Activated CD4-positive, alpha-beta T cell treated with anti-CD3 and anti-CD28 coated beads for 24 hours (primary cell): Measurements from ENCODE around the gene MAFB.

ENCODE experiments used
- DNase-seq, 2 donors: peaks; one replicate each; pipeline ENCODE4 v3.0.0-alpha.2; 2020; ENCODE audit warnings: low read depth in 2 of 2

MAFB gene

GRCh38 chr20:40703975-40704530 is 15.0 kb upstream of the MAFB start:
- no peak for DNase-seq

- no peak for DNase-seq
Observed at GRCh38 chr20:40702504-40702903, 13.5 kb upstream of the MAFB start.

GRCh38 chr20:40698744-40699143 is 9.7 kb upstream of the MAFB start:
- DNase-seq = no peak

- no peak for DNase-seq
Observed at GRCh38 chr20:40698281-40698680, 9.2 kb upstream of the MAFB start.

GRCh38 chr20:40697541-40697940 is 8.5 kb upstream of the MAFB start:
- DNase-seq = no peak

GRCh38 chr20:40695214-40695613 is 6.2 kb upstream of the MAFB start:
- no peak for DNase-seq

- DNase-seq = no peak
Observed at GRCh38 chr20:40694246-40694645, 5.2 kb upstream of the MAFB start.

DNA sequence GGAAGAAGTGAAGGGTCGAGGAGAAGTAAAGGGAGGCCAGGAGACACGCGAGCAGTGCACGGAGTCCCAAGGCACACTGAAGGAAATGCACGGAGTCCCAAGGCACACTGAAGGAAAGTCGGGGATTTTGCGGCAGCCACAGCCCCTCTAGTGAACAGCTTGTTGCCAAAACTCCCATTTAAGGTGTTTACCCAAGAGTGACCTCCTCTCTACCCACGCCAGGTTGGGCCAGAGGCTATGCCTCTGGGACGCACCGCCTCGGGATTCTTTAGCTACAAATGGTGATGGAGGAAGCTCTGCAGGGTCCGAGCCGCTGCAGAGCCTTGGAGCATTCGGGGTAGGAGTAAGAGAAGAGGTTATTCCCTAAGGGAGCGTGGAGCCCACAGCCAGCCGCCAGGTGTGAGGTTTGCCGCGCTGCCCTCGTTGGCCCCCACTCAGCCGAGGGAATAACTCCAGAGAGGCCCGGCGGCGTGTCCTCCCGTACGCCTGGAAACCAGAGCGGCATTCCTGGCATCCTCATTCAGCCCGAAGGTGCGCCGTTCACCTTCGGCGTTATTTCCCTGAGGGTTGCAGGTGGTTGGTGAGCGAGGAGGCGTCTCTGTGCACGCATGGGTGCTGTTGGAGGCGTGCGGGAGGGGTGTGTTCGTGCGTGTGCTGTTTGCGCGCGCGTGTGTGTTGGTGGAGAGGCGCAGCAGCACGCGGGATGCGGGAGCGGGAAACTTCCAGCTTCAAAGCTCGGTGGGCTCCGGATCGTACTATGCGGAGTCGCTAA is 3.4 kb upstream of the MAFB start:
- no peak for DNase-seq

DNA sequence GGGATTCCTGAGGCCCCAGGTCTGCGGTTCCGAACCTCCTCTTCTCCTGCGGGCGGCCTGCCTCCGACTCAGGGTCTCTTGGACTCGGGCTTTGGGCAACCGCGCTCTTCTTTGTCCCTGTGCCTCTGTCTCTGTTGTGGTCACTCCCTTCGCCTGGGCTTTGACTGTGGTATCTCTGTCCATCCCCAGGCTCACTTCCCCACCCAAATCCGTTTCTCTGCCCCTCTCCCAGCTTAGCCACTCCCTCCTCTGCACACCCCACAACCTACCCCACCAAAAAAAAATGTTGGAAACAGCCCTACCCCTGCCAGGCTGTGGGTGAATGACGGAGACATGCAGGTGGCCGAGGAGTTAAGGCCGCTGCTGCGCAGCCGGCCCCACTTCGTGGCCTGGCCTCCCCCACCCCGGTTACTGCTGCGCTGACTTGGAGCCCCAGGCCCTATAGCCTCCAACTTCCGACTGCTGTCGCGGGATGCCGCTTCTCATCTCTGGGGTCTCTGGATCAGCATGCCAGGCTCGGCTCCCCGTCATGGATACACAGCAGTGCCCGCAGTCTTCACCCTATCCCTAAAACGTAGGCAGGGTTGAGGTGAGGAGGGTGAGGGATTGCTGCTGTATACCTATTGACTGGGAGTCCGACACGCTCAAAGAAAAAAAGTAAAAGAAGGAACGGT is 2.7 kb upstream of the MAFB start:
- no peak for DNase-seq

GRCh38 chr20:40690836-40691565 is 2.0 kb upstream of the MAFB start:
- DNase-seq = no peak

DNA sequence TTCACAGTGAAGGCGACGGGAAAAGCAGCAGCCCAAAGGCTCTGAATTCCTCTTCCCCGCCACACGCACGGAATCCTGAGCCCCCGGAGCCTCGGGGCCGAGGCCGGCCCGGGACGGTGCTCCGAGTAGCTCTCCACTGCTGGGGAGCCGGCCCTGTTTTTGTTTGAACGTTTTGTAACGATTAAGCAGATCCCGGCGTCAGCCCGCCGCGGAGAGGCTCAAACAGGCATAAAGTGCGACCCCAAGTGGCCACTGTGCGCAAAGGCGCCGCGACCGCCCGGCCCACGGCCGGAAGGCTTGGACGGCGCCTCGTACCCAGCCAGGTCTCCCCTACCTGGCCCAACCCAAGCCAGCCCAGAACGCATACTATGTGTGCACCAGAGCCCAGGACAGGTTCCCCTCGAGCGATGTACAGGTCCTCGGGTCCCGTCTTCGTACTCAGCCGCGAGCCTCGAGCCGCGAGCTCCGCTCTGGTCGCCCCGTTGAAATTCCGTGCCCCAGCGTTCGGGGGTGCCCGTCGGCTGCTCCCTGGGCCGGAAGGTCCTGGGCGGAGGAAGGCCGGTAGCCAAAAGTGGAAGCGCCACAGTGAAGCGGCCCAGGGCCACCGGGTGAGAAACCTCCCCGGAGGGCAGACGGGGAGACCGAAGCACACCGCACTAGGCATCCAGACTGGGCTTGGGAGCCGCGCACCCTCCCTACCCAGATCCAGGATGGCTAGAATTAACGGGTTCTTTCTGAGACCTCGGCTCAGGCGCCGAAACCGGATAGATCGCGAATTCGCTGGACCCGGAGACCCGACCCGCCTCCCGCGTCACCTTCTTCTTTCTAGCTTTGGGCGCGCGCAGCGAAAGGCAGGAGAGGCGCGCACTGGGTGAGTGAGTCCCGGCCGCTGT is 1.2 kb upstream of the MAFB start:
- peak; percentile 32 to 72 for DNase-seq

GRCh38 chr20:40688129-40689099 is 622 bp downstream of the MAFB start:
- no peak for DNase-seq

- DNase-seq = no peak
Observed at GRCh38 chr20:40687384-40688128, 1.5 kb downstream of the MAFB start.

GRCh38 chr20:40686893-40687292 is 2.1 kb downstream of the MAFB start:
- no peak for DNase-seq

- DNase-seq = no peak
Observed at GRCh38 chr20:40686434-40686882, 2.6 kb downstream of the MAFB start.

- DNase-seq = no peak
Observed at GRCh38 chr20:40685349-40685748, 3.7 kb downstream of the MAFB start.

DNA sequence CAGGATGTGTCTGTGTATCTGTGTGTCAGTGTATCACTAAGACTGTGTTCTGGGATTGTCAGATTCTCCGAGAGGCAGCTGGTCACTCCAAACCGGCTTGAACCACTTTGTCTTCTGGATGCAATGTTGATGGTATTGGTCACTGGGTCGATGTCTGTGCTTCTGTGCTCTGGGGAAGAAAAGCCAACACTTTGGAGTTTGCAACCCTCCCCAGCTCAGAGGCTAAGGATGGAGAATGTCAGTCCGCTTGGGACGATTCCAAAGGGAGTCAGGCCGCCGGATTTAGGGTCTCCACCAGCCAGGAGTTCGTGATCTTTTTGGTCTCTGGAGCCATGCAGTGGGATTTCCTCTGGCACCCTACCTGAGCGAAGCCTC is 5.2 kb downstream of the MAFB start:
- no peak for DNase-seq

- no peak for DNase-seq
Observed at GRCh38 chr20:40683221-40683893, 5.7 kb downstream of the MAFB start.
